ENCODE measurements around the gene BAG2. TPM values are rescaled to one million over a fixed set of nuclear protein-coding genes. Genes with fewer than 3 reads are reported as not detected.

BAG2 gene
- polyA plus RNA-seq, 2 of the 4 experiments (the other 2 are of a cell fraction), result 9.5 to 13.9 TPM

- TF ChIP-seq BCL3 (IDR thresholded peaks at IDR 0.05) (no peak), ESRRA (IDR thresholded peaks at IDR 0.05; ENCODE audit: borderline replicate concordance, low read length) (no peak)
These were observed 36.9 kb downstream of the BAG2 start (continued) for GRCh38 chr6:57209030-57209429.

GRCh38 chr6:57210060-57210459, 37.9 kb downstream of the BAG2 start:
- CTCF ChIA-PET, result no interaction called here
- no peak overlapping the region for H3K4me2 ChIP-seq
- no peak overlapping the region for H3K27ac ChIP-seq
- POLR2A ChIA-PET, result no interaction called here
- no peak overlapping the region for H3K4me3 ChIP-seq
- no peaks in the 10 kb centered on the region for H3K9me3 ChIP-seq
- TF ChIP-seq POLR2AphosphoS2 (conservative IDR thresholded peaks at IDR 0.05; ENCODE audit: low read length) (no peak), CBX8 (IDR thresholded peaks at IDR 0.05) (no peak), FOSB (CRISPR knock-in tag; IDR thresholded peaks at IDR 0.05) (no peak), CTCF (IDR thresholded peaks at IDR 0.05) (no peak)
- ATAC-seq (no peak), FAIRE-seq (no peak), DNase-seq (ENCODE audit: low read depth in 1 of 2, low spot score in 1 of 2) (no peak)
- 92% methylated on average over 5 of the region's 5 CpGs for WGBS (ENCODE audit: missing lambda C conversion rate)
- H3K4me1 ChIP-seq, result peaks cover 12% of the 10 kb centered on the region; the same call in 2 of the 3 replicates

GRCh38 chr6:57215260-57215659, 43.1 kb downstream of the BAG2 start:
- no peak for TF ChIP-seq HES2 (IDR thresholded peaks at IDR 0.05)
- TF ChIP-seq HOXB13 (CRISPR knock-in tag; IDR thresholded peaks at IDR 0.05; ENCODE audit: low read depth), result no peak
- TF ChIP-seq CTCF (IDR thresholded peaks at IDR 0.05), result no peak
- no peak for TF ChIP-seq BCL3 (IDR thresholded peaks at IDR 0.05)
- no peak for TF ChIP-seq CBX8 (IDR thresholded peaks at IDR 0.05)
- TF ChIP-seq HMGXB4 (CRISPR knock-in tag; IDR thresholded peaks at IDR 0.05; ENCODE audit: borderline replicate concordance), result no peak
- TF ChIP-seq NFE2L2 (conservative IDR thresholded peaks at IDR 0.05; ENCODE audit: low read length), result no peak
- no peak for TF ChIP-seq CHD4 (IDR thresholded peaks at IDR 0.05; ENCODE audit: borderline replicate concordance)
- no peak for TF ChIP-seq RARB (CRISPR knock-in tag; IDR thresholded peaks at IDR 0.05)
- TF ChIP-seq FOSL2 (IDR thresholded peaks at IDR 0.05), result no peak
- TF ChIP-seq FOSL2 (CRISPR knock-in tag; IDR thresholded peaks at IDR 0.05), result no peak
- FAIRE-seq (no peak), ATAC-seq (no peak), DNase-seq (ENCODE audit: low read depth in 1 of 2, low spot score in 1 of 2) (no peak)
- Histone ChIP-seq H3K4me2 (no peak overlapping the region), H3K9me3 (no peaks in the 10 kb centered on the region), H3K4me1 (no peaks in the 10 kb centered on the region), H3K27ac (no peak overlapping the region), H3K4me3 (no peak overlapping the region)
- ChIA-PET CTCF (interaction anchor here (1.1 kb wide), 1 partner anchor 9 kb away, joined by 4 read pairs; no protein-coding TSS in a partner anchor), POLR2A (no interaction called here)
- 45% methylated on average over 1 of the region's 1 CpG for WGBS (ENCODE audit: missing lambda C conversion rate)
